HuH-7.5 (cell line): Measurements from ENCODE around the gene TMEM100.

Experiments used
- DNase-seq: peaks from one replicate; pipeline ENCODE4 v3.0.0; 2011; ENCODE audit warnings: low spot score

The TMEM100 gene

GRCh38 chr17:55743103-55743679 lies 20.5 kb upstream of the TMEM100 start:
- DNase-seq, result no peak

- no peak for DNase-seq
These were observed 19.8 kb upstream of the TMEM100 start for GRCh38 chr17:55742272-55743102.

GRCh38 chr17:55741356-55741700 lies 18.7 kb upstream of the TMEM100 start:
- DNase-seq, result no peak

GRCh38 chr17:55740511-55741355 lies 18.1 kb upstream of the TMEM100 start:
- DNase-seq, result no peak

GRCh38 chr17:55737976-55738501 lies 15.4 kb upstream of the TMEM100 start:
- no peak for DNase-seq

GRCh38 chr17:55735731-55736405 lies 13.2 kb upstream of the TMEM100 start:
- DNase-seq, result peak; percentile 22

- no peak for DNase-seq
These were observed 11.6 kb upstream of the TMEM100 start for GRCh38 chr17:55734128-55734781.

GRCh38 chr17:55731586-55732250 lies 9.1 kb upstream of the TMEM100 start:
- no peak for DNase-seq

GRCh38 chr17:55730808-55731207 lies 8.1 kb upstream of the TMEM100 start:
- DNase-seq, result no peak

GRCh38 chr17:55730380-55730779 lies 7.7 kb upstream of the TMEM100 start:
- no peak for DNase-seq

GRCh38 chr17:55729484-55729883 lies 6.8 kb upstream of the TMEM100 start:
- no peak for DNase-seq

- DNase-seq, result no peak
These were observed 6.2 kb upstream of the TMEM100 start for GRCh38 chr17:55728833-55729232.

- DNase-seq, result no peak
These were observed 5.7 kb upstream of the TMEM100 start for GRCh38 chr17:55728361-55728760.

- DNase-seq, result no peak
These were observed 5.3 kb upstream of the TMEM100 start for GRCh38 chr17:55727920-55728319.

- no peak for DNase-seq
These were observed 4.6 kb upstream of the TMEM100 start for GRCh38 chr17:55727275-55727674.

- DNase-seq, result no peak
These were observed 3.8 kb upstream of the TMEM100 start for GRCh38 chr17:55726440-55726839.

GRCh38 chr17:55723488-55723848 lies 804 bp upstream of the TMEM100 start:
- DNase-seq, result no peak

- DNase-seq, result no peak
These were observed 488 bp downstream of the TMEM100 start for GRCh38 chr17:55722016-55722736.

GRCh38 chr17:55720919-55721836 lies 1.5 kb downstream of the TMEM100 start:
- DNase-seq, result no peak
